Stimulated activated CD8-positive, alpha-beta memory T cell treated with anti-CD3 and anti-CD28 coated beads, Interleukin-15, amount 100 ng/mL, for 4 hours (primary cell): Measurements from ENCODE around the gene LAPTM5.
"Not testable (repeated sequence)": the region's sequence is repeated elsewhere in the genome, so short reads cannot be mapped to it uniquely, and the experiment has no call there.

Source experiments
- DNase-seq, 2 donors: peaks; one replicate each; pipeline ENCODE4 v3.0.0-alpha.2; 2020; ENCODE audit warnings: low read depth in 2 of 2

LAPTM5 gene

DNA sequence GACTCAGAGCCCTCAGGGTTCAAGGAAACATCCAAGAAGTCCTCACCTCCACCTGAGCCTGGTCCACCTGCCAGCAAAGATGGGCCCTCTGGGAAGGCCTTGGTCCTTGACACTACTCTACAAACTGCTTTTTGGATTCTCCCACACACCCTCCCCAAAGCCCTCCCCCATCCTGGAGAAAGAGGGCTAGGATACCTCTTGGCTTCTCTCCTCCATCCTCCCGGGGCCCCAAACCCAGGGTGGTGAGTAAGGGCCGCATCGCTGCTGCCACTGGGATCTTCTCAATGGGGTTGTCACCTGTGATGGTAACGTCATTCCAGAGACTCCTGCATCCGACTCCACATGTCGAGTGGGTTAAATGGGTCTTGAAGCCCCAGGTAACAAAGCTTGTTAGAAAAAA, 60.7 kb downstream of the LAPTM5 start:
- DNase-seq = no peak

DNA sequence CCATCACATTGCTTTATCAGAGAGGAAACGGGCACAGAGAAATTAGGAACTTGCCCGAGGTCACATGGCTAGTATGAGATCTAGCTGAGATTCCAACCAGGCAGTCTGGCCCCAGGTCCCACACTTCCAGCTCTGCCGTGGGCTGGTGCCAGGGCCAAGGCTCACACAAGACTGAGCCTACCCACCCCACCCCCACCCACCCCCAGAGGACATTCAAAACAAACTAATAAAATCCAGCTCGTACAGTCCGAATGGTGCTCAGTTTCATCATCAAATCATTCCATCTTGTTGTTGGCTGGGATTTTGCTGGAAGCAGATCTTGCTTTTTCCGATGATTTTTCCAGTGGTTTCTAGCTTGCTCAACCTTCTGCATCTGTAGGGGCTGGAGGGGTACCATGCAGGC, 62.1 kb downstream of the LAPTM5 start:
- no peak for DNase-seq

DNA sequence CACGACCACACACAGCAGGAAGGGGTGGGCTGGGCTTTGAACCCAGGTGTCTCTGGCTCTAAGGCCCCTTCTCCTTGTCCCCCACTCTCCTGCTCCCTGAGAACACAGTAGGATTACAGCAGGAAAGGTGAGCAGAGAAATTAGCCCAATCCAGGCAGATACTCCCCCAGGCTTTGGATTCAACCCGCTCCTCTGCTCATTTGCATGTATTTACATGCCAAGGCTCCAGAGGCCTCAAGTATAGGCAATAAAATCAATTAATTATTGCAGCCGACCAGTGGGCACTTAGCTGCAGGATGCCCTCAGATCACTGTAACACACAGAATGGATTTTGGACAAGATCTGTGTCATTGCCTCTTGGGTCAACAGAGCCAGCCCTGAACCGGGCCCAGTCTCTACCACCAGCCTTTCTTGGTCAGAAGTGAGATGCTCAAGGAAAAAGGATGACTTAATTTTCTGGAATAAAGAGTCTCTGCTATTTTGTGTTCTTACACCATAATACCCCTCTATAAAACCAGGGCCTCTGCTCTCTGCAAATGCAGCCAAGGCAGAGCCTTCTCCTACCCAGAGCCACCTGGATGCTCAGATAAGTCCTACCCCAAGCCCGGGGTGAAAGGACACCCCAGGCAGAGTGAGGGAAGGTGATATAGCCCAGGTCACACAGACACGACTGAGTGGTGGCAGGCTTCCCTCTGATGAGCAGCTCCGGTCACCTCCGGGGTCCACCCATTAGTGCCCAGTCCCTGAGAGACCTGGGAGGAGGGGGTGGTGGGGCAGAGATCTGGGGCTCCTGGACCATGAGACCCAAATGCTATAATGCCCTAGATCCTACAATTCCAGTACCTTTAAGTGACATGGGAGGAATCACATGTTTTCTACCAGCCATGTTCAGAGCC, 63.0 kb downstream of the LAPTM5 start:
- no peak for DNase-seq

- DNase-seq = no peak
Measured at GRCh38 chr1:30693822-30694221, 63.8 kb downstream of the LAPTM5 start.

DNA sequence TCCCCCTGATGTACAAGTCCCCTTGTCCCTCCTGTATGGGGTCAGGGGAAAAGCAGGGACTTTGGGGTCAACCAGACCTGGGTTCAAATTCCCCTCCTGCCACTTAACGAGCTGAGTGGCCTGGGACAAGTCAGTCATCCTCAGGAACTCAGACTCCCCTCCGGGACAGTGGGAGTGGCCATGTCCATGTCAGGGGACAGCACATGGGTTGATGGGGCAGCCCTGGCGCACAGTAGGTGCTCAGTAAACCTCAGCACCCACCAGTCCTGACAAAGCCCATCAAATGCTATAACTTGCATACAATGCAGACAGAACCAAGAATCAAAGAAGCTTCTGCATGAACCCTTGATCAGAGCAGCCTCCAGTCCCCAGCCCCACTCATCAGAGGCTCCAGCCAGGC, 64.2 kb downstream of the LAPTM5 start:
- no peak for DNase-seq

DNA sequence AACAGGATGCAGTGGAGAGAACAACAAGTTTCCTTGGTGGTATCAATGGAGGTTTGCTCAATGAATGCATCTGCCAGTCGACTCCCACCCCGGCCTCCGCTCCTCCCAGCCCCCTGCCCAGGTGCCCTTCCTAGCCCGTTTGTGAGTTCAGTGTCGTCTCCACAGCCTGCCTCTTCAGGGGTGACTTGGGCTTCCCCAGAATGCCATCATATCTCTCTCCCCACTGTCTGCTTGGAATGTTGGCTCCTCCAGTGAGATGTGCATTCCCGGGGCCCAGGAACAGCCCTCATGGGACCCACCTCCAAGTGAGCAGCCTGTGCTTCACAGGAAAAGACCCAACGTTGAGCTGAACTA, 64.6 kb downstream of the LAPTM5 start:
- DNase-seq = no peak

DNA sequence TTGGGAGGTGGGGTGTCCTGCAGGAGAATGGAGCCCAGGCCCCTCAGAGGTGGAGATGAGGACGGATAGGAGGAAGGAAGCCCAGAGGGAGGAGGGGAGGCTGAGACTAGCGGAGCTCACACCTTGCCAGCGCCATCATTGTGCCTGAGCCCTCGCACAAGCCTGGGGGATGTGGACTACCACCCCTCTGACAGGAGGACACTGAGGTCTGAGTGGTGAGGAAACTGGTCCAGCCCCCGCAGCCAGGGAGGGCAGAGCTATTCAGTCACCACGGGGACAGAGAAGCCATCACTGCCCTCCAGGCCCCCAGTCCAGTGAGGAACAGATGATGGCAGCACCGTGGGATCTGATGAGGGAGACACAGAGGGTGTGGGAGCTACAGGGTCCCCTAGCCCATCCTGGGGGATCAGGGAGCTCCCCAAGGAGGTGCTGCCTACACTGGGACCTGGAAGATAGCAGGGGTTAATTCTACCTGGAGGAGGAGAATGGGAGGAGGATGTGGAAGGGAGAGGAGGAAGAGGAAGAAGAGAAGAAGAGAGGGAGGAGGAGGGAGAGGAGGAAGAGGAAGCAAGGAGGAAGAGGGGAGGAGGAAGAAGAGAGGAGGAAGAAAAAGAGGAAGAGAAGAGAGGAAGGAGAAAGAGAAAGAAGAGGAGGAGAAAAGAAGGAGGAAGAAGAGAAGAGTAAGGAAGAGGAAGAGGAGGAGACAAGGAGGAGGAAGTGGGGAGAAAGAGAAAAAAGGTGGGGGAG, 65.2 kb downstream of the LAPTM5 start:
- DNase-seq = no peak

DNA sequence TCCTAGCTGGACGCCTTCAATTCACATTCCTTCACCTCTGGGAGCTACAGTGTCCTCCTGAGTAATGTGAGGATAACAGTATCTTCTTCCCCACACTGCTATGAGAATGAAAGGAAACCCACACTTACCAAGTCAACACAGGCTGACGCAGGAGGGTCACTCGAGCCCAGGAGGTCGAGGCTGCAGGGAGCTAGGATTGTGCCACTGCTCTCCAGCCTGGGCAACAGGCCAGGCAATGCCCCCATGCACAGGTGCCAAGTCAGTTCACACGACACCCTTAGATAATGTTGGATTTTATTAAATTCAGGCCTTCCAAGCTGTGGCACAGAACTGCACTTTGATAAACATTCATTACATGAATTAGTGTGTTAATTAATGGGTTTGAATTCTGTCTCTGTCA, 66.1 kb downstream of the LAPTM5 start:
- no peak for DNase-seq

DNA sequence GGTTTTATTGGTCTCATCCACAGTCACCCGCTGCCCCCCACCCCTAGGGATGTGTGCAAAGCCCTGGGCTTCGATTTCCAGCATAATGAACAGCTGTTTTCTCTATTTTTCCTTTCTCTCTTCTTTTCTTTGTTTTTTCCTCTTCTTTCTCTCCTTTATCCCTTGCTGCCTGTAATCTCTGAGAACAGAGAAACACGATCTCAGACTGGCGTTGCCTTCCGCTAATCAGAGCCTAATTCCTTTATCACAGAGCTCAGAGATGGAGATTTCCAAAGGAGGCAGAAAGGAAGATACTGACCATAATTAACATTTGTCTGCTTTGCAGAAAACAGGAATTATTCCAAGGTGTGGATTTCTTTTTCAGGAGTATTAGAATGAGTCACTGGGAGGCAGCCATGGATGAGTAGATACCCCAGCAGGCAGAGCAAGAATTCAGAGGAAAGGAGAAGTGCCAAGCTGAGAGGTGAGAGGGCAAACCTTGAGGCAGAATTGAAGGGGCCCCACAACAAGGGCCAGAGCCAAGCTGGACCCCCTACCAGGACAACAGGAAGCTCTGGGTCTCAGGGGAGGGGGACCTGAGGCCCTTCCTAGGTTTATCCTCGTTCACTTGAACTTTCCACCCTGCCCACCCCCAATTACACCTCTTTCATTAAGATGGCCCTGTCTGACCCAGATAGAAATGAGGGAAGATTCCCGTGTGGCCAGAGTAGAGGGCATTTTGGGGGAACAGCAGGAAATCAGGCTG, 67.5 kb downstream of the LAPTM5 start:
- no peak for DNase-seq

DNA sequence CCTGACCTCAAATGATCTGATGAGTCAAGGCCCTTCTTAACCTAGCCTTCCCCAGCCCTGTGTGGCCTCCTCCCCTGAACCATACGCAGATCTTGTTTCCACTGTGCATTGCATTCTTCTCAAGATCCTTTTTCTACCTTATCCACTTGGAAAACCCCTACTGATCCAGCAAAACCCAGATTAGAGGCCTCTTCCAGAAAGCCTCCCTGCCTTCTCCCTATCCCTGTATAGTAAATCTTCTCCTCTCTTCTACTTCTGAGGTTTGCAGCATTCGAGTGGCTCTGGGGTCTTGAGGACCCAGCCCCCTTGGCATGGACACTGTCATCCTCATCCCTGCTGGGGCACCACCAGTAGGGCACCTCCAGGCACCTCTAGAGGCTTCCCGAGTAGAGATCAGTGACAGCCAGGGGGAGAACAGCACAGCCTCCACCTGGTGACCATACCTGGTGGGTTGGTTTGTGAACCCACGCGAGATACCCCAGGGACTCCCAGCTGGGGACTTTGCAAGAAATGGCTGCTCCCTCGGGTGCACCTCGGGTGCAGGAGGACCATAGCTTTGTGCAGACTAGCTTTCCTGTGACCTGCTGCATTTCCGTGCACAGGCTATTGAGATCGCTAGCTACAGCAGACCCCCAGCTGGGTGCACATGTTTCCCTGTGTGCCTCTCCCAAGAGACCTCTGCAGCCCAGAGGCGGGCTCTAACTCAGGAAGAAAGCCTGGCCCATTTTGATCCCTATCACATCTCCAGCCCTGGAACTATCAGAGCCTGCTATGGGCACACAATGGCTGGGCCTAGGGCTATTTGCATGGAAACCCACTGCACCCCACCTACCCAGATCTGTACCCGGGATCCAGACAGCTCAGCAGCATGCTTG, 68.4 kb downstream of the LAPTM5 start:
- DNase-seq = no peak

DNA sequence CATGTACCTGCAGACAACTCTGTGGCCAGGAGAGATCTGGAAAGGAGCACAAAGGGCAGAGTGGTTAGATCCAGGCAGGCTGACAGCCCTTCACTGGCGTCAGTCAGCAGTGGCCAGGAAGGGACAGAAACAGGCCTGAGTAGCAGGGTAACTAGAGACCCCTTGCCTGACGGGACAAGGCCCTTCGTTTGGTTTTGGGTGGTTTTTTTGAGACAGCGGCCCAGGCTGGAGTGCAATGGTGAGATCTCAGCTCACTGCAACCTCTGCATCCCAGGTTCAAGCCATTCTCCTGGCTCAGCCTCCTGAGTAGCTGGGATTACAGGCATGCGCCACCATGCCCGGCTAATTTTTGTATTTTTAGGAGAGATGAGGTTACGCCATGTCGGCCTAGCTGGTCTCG, 69.1 kb downstream of the LAPTM5 start:
- not testable (repeated sequence) for DNase-seq

DNA sequence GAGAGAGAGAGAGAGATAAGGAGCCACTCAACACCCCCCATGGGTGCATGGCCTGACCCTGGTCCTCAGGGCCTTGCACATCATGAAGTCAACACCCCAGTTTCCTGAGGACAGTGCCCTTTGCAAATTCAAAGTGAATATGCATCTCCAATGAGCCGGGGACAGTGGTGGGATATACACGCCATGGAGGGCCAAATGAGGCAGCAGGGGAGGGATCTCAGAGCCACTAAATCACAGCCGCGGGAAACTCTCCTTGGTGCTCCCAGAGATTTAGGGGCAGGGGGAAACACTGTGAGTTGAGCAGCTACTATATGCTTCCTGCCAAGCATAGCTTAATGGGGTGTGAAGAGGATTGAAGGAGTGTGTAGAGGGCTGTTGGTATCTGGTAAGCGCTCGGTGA, 69.7 kb downstream of the LAPTM5 start:
- no peak for DNase-seq

- no peak for DNase-seq
Measured at GRCh38 chr1:30686236-30686935, 71.2 kb downstream of the LAPTM5 start.

DNA sequence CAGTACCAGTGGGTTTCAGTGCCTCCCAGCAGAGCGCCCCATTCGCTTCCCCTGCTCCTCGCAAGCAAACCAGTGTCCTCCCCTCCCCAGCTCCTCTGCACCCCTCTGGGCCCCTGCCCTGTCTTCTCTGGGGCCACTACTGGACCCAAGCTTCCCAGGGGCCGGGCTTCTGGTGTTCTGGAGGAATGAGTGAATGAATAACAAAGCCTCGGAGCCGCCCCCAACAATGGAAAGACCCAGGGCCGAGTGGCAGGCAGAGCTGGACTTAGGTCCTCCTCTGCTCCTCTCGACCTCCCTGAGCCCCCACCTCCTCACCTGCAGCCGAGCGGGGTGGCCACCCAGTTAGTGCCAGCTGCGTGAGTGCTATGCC, 71.8 kb downstream of the LAPTM5 start:
- no peak for DNase-seq

DNA sequence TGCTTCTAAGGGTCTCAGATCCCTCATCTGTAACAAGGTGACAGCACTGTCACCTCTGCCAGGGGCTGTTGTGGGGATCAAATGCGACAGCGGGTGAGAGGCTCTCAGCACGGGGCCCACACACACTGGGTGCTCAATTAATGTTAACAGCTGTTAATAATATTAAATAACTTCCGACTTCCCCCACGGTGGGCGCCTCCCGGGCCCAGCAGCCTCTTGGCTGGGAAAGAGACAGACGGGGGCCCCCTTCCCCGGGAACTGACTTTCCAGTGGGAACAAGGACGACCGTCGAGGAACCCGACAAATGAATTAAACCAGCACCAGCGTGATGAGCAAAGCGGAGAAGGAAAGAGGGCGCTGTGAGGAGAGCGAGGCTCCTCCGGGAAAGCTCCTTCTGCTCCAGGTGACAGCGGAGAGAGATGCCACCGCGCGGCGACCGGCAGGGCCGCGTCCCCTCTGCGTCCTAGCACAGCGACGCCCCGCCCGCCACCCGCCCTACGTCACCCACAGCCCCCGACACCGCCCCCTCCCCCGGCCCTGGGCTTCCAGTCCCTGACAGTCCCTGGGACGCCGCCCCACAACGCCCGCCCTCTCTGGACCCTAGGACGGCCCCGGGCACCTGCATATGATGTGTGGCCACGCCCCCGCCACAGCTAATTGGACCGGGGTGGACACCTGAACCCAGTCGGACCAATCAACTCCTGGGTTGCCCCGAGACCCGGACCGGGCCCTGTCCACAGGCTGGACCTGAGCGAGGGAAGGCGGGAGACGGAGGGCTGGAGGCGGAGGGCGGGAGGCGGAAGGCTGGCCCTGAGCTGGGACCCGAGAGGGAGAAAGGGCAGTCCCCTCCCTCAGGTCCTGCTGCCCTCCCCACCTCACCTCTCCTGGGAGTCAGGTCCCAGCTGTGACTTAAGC, 72.4 kb downstream of the LAPTM5 start:
- no peak for DNase-seq

DNA sequence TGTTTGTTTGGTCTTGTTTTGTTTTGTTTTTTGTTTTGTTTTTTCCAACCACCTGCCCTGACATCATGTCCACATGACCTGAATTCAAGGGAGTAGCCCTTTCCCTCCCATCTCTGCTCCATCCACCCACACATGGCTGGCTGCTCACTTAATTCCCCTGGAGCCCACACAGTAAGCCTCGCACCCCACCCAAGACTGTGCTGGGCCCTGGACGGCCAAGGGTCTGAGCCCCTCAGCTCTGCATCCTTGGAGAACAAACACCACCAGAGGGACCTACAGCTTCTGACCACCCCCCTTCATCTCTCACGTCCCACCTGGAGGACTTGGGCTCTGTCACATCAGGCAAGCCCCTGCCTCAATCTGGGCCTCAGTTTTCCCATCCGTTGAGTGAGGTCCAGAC, 73.3 kb downstream of the LAPTM5 start:
- DNase-seq = no peak

DNA sequence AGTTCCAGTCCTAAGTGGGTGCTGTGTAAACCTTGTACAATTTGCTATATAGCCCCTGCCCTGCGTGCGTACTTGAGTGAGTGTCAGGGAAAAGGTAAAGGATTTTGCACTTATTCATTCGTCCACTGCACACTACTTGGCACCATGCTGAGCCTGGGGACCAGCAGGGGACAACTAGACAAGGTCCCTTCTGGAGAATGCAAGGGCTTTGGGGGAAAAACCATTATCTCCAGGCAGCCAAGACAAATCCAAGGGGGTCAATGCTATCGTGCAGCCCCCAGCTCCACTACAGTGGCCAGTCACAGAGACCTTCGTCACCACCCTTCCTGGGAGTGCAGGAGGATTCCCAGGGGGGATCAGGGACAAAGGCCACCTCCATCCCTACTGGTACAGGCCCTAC, 73.9 kb downstream of the LAPTM5 start:
- DNase-seq = no peak
